IPS-11a (cell line): Measurements from ENCODE around the gene AGO3.

ENCODE experiments used
- H3K4me3 ChIP-seq: one replicate; pipeline ENCODE4 v1.5.1; 2013; ENCODE audit warnings: low read depth, low read length, control low read depth

Gene AGO3

GRCh38 chr1:36119456-36119855 lies 188.6 kb downstream of the AGO3 start:
- no peak overlapping the region for H3K4me3 ChIP-seq
